ENCODE measurements around the gene DPYSL3.

DPYSL3 gene

GRCh38 chr5:147512659-147513379 is 3.0 kb upstream of the DPYSL3 start:
- DNase-seq (ENCODE audit: low read depth in 2 of 2) = no peak

DNA sequence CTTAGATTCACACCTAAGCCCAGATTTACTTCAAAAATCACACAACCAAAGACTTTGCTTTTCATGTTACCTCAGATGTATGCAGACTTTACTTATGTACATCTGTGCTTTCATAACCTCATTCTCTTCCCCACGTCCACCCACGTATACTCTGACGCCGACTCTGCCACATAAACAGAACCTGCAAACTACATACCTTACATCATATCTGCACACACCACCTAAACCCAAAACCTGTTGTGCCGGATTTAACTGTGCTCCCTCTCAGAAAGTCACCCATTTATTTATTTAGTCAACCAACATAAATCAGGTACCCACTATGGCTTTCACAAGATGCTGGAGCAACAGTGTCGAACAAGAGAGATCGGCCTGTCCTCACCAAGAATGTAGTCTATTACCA is 1.0 kb upstream of the DPYSL3 start:
- no peak for DNase-seq (ENCODE audit: low read depth in 2 of 2)

- DNase-seq (ENCODE audit: low read depth in 2 of 2) = no peak
Observed at GRCh38 chr5:147509041-147509709, 693 bp downstream of the DPYSL3 start.

GRCh38 chr5:147508711-147509040 is 1.2 kb downstream of the DPYSL3 start:
- no peak for DNase-seq (ENCODE audit: low read depth in 2 of 2)

DNA sequence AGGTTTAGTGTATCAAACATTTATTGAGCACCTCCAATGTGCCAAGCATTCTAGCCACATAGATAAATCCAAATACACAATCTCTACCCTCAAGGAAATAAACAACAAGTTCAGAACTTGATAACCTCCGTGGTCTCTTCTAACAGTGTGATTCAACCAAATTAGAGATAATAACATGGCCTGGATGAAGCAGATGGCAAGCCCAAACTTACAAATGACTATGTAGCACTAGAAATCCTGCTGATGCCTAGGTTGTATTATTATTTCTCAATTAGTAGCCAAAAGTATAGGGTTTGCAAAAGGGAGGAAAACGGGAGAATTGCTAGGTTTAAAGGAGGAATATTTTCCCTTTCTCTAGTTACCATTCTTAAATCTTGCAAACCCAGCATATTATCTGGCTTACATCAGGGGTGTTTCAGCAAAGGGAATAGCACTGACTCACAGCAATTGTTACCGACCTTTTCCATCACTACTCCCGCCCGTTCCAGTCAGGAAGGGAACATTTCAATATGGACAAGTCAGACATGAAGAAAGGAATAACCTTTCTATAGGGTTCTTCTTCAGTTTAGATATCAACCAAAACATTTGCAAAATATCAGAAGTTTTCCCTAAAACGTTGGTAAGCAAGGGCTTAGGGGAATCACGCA is 2.3 kb downstream of the DPYSL3 start:
- DNase-seq (ENCODE audit: low read depth in 2 of 2) = no peak

GRCh38 chr5:147504535-147504934 is 5.3 kb downstream of the DPYSL3 start:
- no peak for DNase-seq (ENCODE audit: low read depth in 2 of 2)

DNA sequence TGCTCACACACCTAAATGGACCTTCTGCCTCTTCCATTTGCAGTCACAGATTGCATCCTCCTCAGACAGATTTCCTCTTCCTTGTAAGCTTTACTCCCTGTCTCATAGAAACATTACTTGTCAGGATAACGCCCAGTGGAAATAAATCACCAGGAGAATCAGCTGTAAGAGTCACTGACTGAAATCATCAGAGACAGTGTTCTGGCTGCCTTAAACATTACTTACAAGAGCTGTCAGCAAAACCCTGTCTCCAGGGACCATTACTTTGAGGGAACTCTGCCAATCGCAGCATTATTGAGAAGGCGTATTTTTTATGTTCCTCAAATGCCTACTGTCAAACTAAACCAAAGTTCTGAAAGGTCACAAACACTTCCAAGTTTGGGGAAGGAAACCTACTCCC is 5.9 kb downstream of the DPYSL3 start:
- no peak for DNase-seq (ENCODE audit: low read depth in 2 of 2)

- no peak for DNase-seq (ENCODE audit: low read depth in 2 of 2)
Observed at GRCh38 chr5:147490989-147491388, 18.9 kb downstream of the DPYSL3 start.

- DNase-seq (ENCODE audit: low read depth in 2 of 2) = no peak
Observed at GRCh38 chr5:147487031-147487750, 22.7 kb downstream of the DPYSL3 start.

- no peak for DNase-seq (ENCODE audit: low read depth in 2 of 2)
Observed at GRCh38 chr5:147485814-147486213, 24.1 kb downstream of the DPYSL3 start.

GRCh38 chr5:147485046-147485445 is 24.8 kb downstream of the DPYSL3 start:
- DNase-seq (ENCODE audit: low read depth in 2 of 2) = no peak

- no peak for DNase-seq (ENCODE audit: low read depth in 2 of 2)
Observed at GRCh38 chr5:147484708-147485020, 25.2 kb downstream of the DPYSL3 start.

DNA sequence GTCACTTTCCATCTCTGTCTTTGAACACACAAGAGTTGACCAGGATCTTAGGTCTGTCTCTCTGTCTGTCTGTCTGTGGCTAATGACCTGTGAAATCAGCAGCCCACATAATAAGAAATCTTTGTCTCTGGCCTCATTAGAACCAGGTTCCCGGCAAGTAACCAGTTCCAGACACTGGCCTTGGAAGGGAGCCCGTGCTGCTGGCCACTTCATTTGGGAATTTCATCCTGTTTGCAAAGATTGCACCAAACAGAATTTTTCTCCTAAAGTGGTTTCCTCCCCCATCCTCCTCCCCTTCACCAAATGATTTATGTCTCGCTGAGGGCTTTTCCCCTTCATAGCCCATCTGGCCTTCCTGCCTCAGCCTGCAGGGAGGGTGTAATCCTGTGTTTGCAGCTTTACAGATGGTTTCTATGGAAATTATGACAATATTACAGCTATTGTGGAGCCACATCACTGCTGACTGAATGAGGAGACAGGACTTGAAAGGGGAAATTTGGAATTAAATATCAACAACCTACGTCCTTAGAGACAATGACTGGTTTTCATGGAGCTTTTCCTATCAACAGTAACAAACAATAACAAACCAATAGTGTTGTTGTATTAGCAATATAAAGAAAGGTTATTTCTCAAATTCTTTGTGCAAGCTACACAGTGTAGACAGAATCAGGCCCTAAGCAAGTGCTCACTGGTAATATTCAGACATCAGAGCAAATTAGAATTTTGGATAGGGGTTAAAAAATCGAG is 25.7 kb downstream of the DPYSL3 start:
- no peak for DNase-seq (ENCODE audit: low read depth in 2 of 2)

DNA sequence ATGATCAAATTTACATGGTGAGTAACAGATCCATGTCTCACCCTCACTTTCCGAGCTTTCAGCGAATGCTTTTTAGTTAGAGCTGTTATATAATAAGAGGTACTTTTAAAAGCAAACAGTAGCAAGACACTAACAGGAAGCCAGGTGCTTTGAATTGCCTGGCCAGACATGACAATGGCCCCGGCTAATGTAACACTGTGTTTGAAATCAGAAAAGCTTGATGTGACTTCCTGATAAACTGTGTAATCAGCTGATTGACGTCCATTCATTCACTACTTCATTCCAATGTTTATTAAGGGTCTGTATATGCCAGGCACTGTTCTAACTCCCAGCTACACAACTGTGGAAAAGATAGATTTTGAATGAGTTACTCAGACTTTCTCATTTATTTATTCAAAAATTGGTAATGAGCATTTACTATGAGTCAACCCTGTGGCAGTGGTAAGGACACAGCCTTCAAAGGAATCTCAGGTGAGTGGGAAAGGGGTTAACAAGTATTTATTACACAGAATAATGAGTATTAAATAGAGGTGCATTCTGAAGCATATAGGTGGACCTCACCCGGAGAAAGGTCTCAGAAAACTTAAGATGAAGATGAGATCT is 26.6 kb downstream of the DPYSL3 start:
- no peak for DNase-seq (ENCODE audit: low read depth in 2 of 2)

DNA sequence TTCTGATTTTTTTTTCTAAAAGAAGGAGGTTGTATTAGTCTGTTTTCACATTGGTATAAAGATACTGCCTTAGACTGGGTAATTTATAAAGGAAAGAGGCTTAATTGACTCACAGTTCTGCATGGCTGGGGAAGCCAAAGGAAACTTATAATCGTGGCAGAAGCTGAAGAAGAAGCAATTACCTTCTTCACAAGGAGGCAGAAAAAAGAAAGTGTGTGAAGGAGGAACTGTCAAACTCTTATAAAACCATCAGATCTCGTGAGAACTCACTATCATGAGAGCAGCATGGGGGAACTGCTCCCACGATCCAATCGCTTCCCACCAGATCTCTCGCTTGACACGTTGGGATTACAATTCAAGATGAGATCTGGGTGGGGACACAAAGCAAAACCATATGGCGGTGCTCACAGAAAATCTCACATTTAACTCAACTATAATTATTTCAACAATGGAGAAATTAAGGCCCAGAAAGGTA is 27.1 kb downstream of the DPYSL3 start:
- no peak for DNase-seq (ENCODE audit: low read depth in 2 of 2)

GRCh38 chr5:147481874-147482705 is 27.8 kb downstream of the DPYSL3 start:
- DNase-seq (ENCODE audit: low read depth in 2 of 2) = no peak

- no peak for DNase-seq (ENCODE audit: low read depth in 2 of 2)
Observed at GRCh38 chr5:147481376-147481775, 28.5 kb downstream of the DPYSL3 start.

- DNase-seq (ENCODE audit: low read depth in 2 of 2) = no peak
Observed at GRCh38 chr5:147479949-147480348, 29.9 kb downstream of the DPYSL3 start.

DNA sequence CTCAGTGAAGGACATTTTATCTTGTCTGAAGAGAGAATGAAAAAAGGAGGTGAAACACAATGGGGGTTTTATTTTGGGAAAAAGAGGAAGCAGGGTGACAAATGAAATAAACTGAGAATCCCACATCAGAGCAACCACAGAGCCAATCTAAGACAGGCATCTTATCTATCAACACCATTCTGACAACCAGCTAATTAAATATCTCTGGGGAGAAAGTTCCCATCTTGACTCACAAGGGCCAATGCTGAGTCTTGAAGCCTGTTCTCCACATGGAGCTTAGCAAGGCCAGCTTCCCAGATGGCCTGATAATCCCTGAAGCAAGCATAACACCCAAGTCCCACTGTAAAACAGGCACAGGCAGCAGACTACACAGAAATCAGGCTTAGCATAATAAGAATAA is 30.4 kb downstream of the DPYSL3 start:
- DNase-seq (ENCODE audit: low read depth in 2 of 2) = no peak

GRCh38 chr5:147474140-147474539 is 35.7 kb downstream of the DPYSL3 start:
- no peak for DNase-seq (ENCODE audit: low read depth in 2 of 2)
